IMR-90 (cell line): ENCODE measurements around the gene SLC22A14. TPM values are rescaled to one million over a fixed set of nuclear protein-coding genes. Genes with fewer than 3 reads are reported as not detected.

Experiments
- ATAC-seq: fragments of 200-7000 bp; cut with Tn5 transposase; 2 replicates; pipeline ENCODE4 v1.9.1; 2020; ENCODE audit warnings: low read depth, mild to moderate bottlenecking, moderate library complexity
- BruUV-seq: library from RNA; stranded (reverse); fragments of 400-500 nt; replicated peaks from 2 replicates; lab custom pipeline; 2021; lab: Mats Ljungman, UMichigan
- CTCF ChIA-PET: fragments of 300-600 bp; formaldehyde crosslinking; extraction: SDS; loops from one replicate; lab custom pipeline; 2021; ENCODE audit warnings: antibody characterized with exemption; lab: Yijun Ruan, JAX
- POLR2A ChIA-PET: fragments of 300-600 bp; sonication (Branson Sonifier 250); formaldehyde crosslinking; loops from one replicate; lab custom pipeline; 2022; ENCODE audit warnings: antibody characterized with exemption; ENCODE audit not compliant: unreplicated experiment; lab: Charles Lee
- DNase-seq: peaks from one replicate; pipeline ENCODE4 v3.0.0; 2013
- H2AFZ ChIP-seq: replicated peaks from 2 replicates; pipeline ENCODE3; 2013; ENCODE audit warnings: low read length, mild to moderate bottlenecking; ENCODE audit not compliant: poor library complexity
- H2AK5ac ChIP-seq: 2 replicates; pipeline ENCODE4 v1.6.1; 2013; ENCODE audit warnings: low read depth, low read length, inconsistent platforms
- H2AK9ac ChIP-seq: replicated peaks from 2 replicates; pipeline ENCODE3; 2013; ENCODE audit warnings: mild to moderate bottlenecking, low read depth, low read length, moderate library complexity; ENCODE audit not compliant: poor library complexity
- H2BK120ac ChIP-seq: 2 replicates; pipeline ENCODE4 v1.6.1; 2013; ENCODE audit warnings: low read depth, low read length, inconsistent platforms
- H2BK15ac ChIP-seq: 3 replicates; pipeline ENCODE4 v1.6.1; 2013; ENCODE audit warnings: low read depth, low read length, inconsistent platforms
- H2BK20ac ChIP-seq: 2 replicates; pipeline ENCODE4 v1.6.1; 2013; ENCODE audit warnings: low read depth, mild to moderate bottlenecking, inconsistent platforms, low read length, moderate library complexity
- H2BK5ac ChIP-seq: 2 replicates; pipeline ENCODE4 v1.6.1; 2013; ENCODE audit warnings: mild to moderate bottlenecking, low read depth, low read length, inconsistent platforms; ENCODE audit not compliant: poor library complexity, severe bottlenecking
- H3K14ac ChIP-seq: replicated peaks from 2 replicates; pipeline ENCODE4 v1.6.1; 2013; ENCODE audit warnings: low read depth, low read length, inconsistent platforms
- H3K18ac ChIP-seq: 2 replicates; pipeline ENCODE4 v1.6.1; 2013; ENCODE audit warnings: low read depth, low read length, control low read depth
- H3K23ac ChIP-seq: 2 replicates; pipeline ENCODE4 v1.6.1; 2013; ENCODE audit warnings: low read depth, low read length, inconsistent platforms
- H3K27ac ChIP-seq: 2 replicates; pipeline ENCODE4 v1.5.1; 2013; ENCODE audit warnings: mild to moderate bottlenecking, control low read depth, low read length; ENCODE audit not compliant: insufficient read depth
- H3K27me3 ChIP-seq: 2 replicates; pipeline ENCODE4 v1.6.1; 2013; ENCODE audit warnings: low read length; ENCODE audit not compliant: control insufficient read depth, insufficient read depth
- H3K36me3 ChIP-seq: 2 replicates; pipeline ENCODE4 v1.6.1; 2013; ENCODE audit warnings: low read length, mixed read lengths; ENCODE audit not compliant: control insufficient read depth, insufficient read depth
- H3K4ac ChIP-seq: 2 replicates; pipeline ENCODE4 v1.6.1; 2013; ENCODE audit warnings: low read depth, low read length, inconsistent platforms
- H3K4me1 ChIP-seq: 2 replicates; pipeline ENCODE4 v1.6.1; 2013; ENCODE audit warnings: low read length, mixed read lengths; ENCODE audit not compliant: control insufficient read depth, insufficient read depth
- H3K4me2 ChIP-seq: 2 replicates; pipeline ENCODE4 v1.6.1; 2013; ENCODE audit warnings: low read depth, mild to moderate bottlenecking, control low read depth, low read length, moderate library complexity
- H3K4me3 ChIP-seq: 2 replicates; pipeline ENCODE4 v1.5.1; 2013; ENCODE audit warnings: low read depth, mild to moderate bottlenecking, control low read depth, low read length, moderate library complexity; ENCODE audit not compliant: insufficient read depth
- H3K56ac ChIP-seq: 2 replicates; pipeline ENCODE4 v1.6.1; 2013; ENCODE audit warnings: low read length, inconsistent platforms; ENCODE audit not compliant: insufficient read depth; ENCODE audit errors: extremely low read depth
- H3K79me1 ChIP-seq, 2 experiments: 2 replicates each; pipeline ENCODE4 v1.6.1; 2013; ENCODE audit warnings: low read length in 2 of 2, inconsistent platforms in 1 of 2, low read depth in 1 of 2
- H3K9ac ChIP-seq: 2 replicates; pipeline ENCODE4 v1.6.1; 2013; ENCODE audit warnings: low read depth, low read length, control low read depth
- H3K9me1 ChIP-seq: 2 replicates; pipeline ENCODE4 v1.6.1; 2013; ENCODE audit warnings: low read length, inconsistent platforms; ENCODE audit not compliant: insufficient read depth
- H3K9me3 ChIP-seq: 2 replicates; pipeline ENCODE4 v1.6.1; 2013; ENCODE audit warnings: low read length; ENCODE audit not compliant: control insufficient read depth, insufficient read depth
- H4K20me1 ChIP-seq: 2 replicates; pipeline ENCODE4 v1.6.1; 2013; ENCODE audit warnings: low read length, inconsistent platforms; ENCODE audit not compliant: insufficient read depth
- H4K5ac ChIP-seq: 2 replicates; pipeline ENCODE4 v1.6.1; 2013; ENCODE audit warnings: mild to moderate bottlenecking, low read depth, low read length, control low read depth
- H4K8ac ChIP-seq, 2 experiments: 2 replicates each; pipeline ENCODE4 v1.6.1; 2013; ENCODE audit warnings: low read depth in 2 of 2, low read length in 2 of 2, control low read depth in 1 of 2, inconsistent platforms in 1 of 2
- H4K91ac ChIP-seq: 2 replicates; pipeline ENCODE4 v1.6.1; 2013; ENCODE audit warnings: low read depth, low read length, inconsistent platforms; ENCODE audit not compliant: insufficient read depth
- CEBPB ChIP-seq: IDR thresholded peaks from 2 replicates; pipeline ENCODE4 v1.6.1; 2012; ENCODE audit warnings: low read depth, low read length, improper control_type of control experiment
- CTCF ChIP-seq: conservative IDR thresholded peaks from 2 replicates; pipeline ENCODE4 v1.5.1; 2012; ENCODE audit warnings: mild to moderate bottlenecking, low read depth, low read length, improper control_type of control experiment
- NFE2L2 ChIP-seq: fragments of 150-350 bp; IDR thresholded peaks from 2 replicates; pipeline ENCODE4 v1.6.1; 2016; ENCODE audit warnings: low read depth, mild to moderate bottlenecking, low read length
- RCOR1 ChIP-seq: IDR thresholded peaks from 2 replicates; pipeline ENCODE4 v1.6.1; 2012; ENCODE audit warnings: mild to moderate bottlenecking, low read length, improper control_type of control experiment; ENCODE audit not compliant: insufficient replicate concordance
- SMC3 ChIP-seq: fragments of 150-350 bp; IDR thresholded peaks from 2 replicates; pipeline ENCODE4 v1.6.1; 2016; ENCODE audit warnings: low read depth, mild to moderate bottlenecking, antibody characterized with exemption, low read length, moderate library complexity
- WGBS, 2 experiments: methylation state at CpG; one replicate each; pipeline versions ENCODE4 v1.1.5 to v1.1.7; 2013; ENCODE audit warnings: missing lambda C conversion rate in 2 of 2; ENCODE audit not compliant: insufficient read length in 1 of 2; ENCODE audit errors: extremely low coverage in 2 of 2; 5-methylcytosine and 5-hydroxymethylcytosine counted together
- dilution Hi-C: fragments of 300-500 bp; cut with HindIII; formaldehyde crosslinking; loops from one replicate; pipeline ENCODE4 v1.14.3; 2018; ENCODE audit warnings: low sequenced_read_pairs; ENCODE audit not compliant: unreplicated experiment
- in situ Hi-C: fragments of 300-500 bp; cut with MboI; formaldehyde crosslinking; loops from 3 replicates; pipeline ENCODE4 v1.14.3; 2019; ENCODE audit warnings: low sequenced_read_pairs, inconsistent platforms, mixed read lengths
- intact Hi-C: fragments of 100-400 bp; cut with micrococcal nuclease; formaldehyde crosslinking; loops from 2 replicates; pipeline ENCODE4 v1.10.0; 2022
- polyA plus RNA-seq, 3 experiments: library from polyadenylated mRNA; depleted of rRNA; stranded (reverse); fragments of >200 nt; gene quantifications; 2 replicates each; pipeline ENCODE4 v1.2.3, GENCODE V29; 2012; ENCODE audit warnings: low replicate concordance in 1 of 3
- total RNA-seq: library from RNA; depleted of rRNA; stranded (reverse); fragments of >200 nt; gene quantifications from 2 replicates; pipeline ENCODE4 v1.2.3, GENCODE V29; 2012
- TF ChIP-seq, protein P1 (sequence below): fragments of 150-350 bp; IDR thresholded peaks from 2 replicates; pipeline ENCODE4 v1.6.1; 2016; ENCODE audit warnings: low read depth, mild to moderate bottlenecking, low read length, moderate library complexity, borderline replicate concordance

SLC22A14 gene
- total and polyA plus RNA-seq, 2 of the 4 experiments (the other 2 are of a cell fraction): under 0.01 to 0.07 TPM

- Histone ChIP-seq H3K23ac (no peak overlapping the region), H4K8ac (no peak overlapping the region), H3K4me3 (no peak overlapping the region), H3K4ac (no peak overlapping the region), H3K9me1 (no peaks in the 10 kb centered on the region), H3K4me2 (no peak overlapping the region), H2BK120ac (no peak overlapping the region), H4K91ac (no peak overlapping the region), H3K36me3 (no peaks in the 10 kb centered on the region), H4K20me1 (no peaks in the 10 kb centered on the region), H2AFZ (no peak overlapping the region), H2BK20ac (no peak overlapping the region), H4K5ac (no peak overlapping the region), H2BK15ac (no peak overlapping the region), H2AK5ac (no peak overlapping the region), H3K56ac (no peak overlapping the region), H3K27me3 (peaks cover 31% of the 10 kb centered on the region), H3K14ac (no peak overlapping the region), H3K9ac (no peak overlapping the region), H3K79me1 (no peaks in the 10 kb centered on the region), H2BK5ac (no peak overlapping the region), H2AK9ac (no peak overlapping the region), H3K4me1 (no peaks in the 10 kb centered on the region), H3K18ac (no peak overlapping the region), H3K9me3 (no peaks in the 10 kb centered on the region), H3K27ac (no peak overlapping the region)
- WGBS, 2 experiments: no CpG with 5 or more reads among the region's 1 CpG
- CTCF ChIA-PET: no interaction called here
- no peak for DNase-seq
- TF ChIP-seq CEBPB: no peak
- TF ChIP-seq NFE2L2: no peak
- TF ChIP-seq, protein P1, sequence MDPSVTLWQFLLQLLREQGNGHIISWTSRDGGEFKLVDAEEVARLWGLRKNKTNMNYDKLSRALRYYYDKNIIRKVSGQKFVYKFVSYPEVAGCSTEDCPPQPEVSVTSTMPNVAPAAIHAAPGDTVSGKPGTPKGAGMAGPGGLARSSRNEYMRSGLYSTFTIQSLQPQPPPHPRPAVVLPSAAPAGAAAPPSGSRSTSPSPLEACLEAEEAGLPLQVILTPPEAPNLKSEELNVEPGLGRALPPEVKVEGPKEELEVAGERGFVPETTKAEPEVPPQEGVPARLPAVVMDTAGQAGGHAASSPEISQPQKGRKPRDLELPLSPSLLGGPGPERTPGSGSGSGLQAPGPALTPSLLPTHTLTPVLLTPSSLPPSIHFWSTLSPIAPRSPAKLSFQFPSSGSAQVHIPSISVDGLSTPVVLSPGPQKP: no peak
- no peak for TF ChIP-seq CTCF
- TF ChIP-seq RCOR1: no peak
- TF ChIP-seq SMC3: no peak
- intact Hi-C loops: no loop called here
- no TSS peak for BruUV-seq
- in situ Hi-C loops: no loop called here
- POLR2A ChIA-PET: no interaction called here
- dilution Hi-C loops: no loop called here
- ATAC-seq: no peak
Measured at GRCh38 chr3:38311476-38311875, 29.4 kb downstream of the SLC22A14 start.
